Ishikawa (cell line): ENCODE measurements around the gene BPGM.

Source experiments
- EP300 ChIP-seq: IDR thresholded peaks from 2 replicates; pipeline ENCODE4 v1.6.1; 2012; ENCODE audit warnings: borderline replicate concordance
- RAD21 ChIP-seq: IDR thresholded peaks from 2 replicates; pipeline ENCODE4 v1.6.1; 2012; ENCODE audit warnings: low read depth
- TAF1 ChIP-seq: IDR thresholded peaks from 2 replicates; pipeline ENCODE4 v1.6.1; 2012; ENCODE audit warnings: low read depth, mild to moderate bottlenecking
- TCF12 ChIP-seq: IDR thresholded peaks from 2 replicates; pipeline ENCODE4 v1.6.1; 2012; ENCODE audit warnings: low read depth
- TEAD4 ChIP-seq: IDR thresholded peaks from 2 replicates; pipeline ENCODE4 v1.6.1; 2012
- YY1 ChIP-seq: IDR thresholded peaks from 2 replicates; pipeline ENCODE4 v1.6.1; 2012; ENCODE audit warnings: low read depth
- TF ChIP-seq, protein P1 (sequence below): IDR thresholded peaks from 2 replicates; pipeline ENCODE4 v1.6.1; 2012
- TF ChIP-seq, protein P2 (sequence below): IDR thresholded peaks from 2 replicates; pipeline ENCODE4 v1.6.1; 2012

DNA sequence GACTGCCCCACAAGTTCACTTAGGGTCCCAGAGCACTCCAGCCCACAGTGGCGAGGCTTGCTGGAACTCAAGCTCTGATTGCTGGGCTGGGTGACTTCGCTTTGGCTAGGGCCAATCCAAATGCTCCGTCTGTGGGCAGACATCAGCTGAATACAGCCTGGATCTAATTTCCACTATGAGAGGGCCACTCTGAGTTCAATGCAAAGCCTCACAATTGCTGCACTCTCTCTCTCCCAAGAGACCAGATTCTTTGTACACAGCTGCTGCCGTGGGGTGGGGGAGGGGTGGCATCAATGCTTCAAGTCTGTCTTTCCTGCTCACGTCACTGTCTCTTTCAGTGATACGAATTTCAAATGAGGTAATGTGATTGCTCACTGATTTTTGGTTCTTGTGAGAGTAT, 47.3 kb upstream of the BPGM start:
- TF ChIP-seq EP300 (no peak), TEAD4 (no peak), TAF1 (no peak), YY1 (no peak), TCF12 (no peak), RAD21 (no peak)
- TF ChIP-seq, protein P1, sequence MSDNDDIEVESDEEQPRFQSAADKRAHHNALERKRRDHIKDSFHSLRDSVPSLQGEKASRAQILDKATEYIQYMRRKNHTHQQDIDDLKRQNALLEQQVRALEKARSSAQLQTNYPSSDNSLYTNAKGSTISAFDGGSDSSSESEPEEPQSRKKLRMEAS, result no peak
- TF ChIP-seq, protein P2, sequence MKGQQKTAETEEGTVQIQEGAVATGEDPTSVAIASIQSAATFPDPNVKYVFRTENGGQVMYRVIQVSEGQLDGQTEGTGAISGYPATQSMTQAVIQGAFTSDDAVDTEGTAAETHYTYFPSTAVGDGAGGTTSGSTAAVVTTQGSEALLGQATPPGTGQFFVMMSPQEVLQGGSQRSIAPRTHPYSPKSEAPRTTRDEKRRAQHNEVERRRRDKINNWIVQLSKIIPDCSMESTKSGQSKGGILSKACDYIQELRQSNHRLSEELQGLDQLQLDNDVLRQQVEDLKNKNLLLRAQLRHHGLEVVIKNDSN, result no peak
